ENCODE data around the gene TRIM27.
"Not testable (repeated sequence)": the region's sequence is repeated elsewhere in the genome, so short reads cannot be mapped to it uniquely, and the experiment has no call there.

The TRIM27 gene

GRCh38 chr6:28864326-28864923 is 59.4 kb downstream of the TRIM27 start:
- DNase-seq (ENCODE audit: low spot score), result no peak

DNA sequence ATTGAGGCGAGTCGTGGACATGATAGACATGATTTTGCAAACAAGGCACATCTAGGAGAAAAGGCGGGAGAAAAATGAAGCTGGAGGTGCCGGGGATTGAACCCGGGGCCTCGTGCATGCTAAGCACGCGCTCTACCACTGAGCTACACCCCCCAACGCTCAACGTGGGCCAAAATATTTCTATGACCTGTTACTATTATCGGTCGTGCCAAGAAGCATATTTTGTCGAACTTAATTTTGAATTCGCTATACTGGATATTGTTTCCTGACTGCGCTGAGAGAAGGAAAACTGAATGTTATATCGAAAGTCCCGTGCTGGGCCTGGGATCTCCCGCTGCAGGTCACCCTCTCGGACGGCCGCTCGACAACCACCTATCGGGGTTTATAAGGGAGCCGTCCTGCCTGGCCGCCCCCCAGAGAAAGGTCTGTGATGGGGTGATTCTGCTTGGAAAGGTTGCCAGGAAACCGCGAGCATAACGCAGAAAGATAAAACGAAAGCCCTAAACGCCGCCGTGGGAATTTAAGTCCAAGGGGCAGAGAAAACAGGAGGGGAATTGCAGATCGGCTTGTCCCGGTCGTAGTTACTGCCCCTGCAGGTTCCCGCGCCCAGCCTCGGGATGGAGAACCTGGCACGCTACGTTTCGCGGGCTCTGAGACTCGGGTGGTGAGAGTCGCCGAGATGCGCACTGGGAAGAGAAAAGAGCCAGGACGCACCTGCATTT is 60.0 kb downstream of the TRIM27 start:
- peak; percentile 83 for DNase-seq (ENCODE audit: low spot score)

DNA sequence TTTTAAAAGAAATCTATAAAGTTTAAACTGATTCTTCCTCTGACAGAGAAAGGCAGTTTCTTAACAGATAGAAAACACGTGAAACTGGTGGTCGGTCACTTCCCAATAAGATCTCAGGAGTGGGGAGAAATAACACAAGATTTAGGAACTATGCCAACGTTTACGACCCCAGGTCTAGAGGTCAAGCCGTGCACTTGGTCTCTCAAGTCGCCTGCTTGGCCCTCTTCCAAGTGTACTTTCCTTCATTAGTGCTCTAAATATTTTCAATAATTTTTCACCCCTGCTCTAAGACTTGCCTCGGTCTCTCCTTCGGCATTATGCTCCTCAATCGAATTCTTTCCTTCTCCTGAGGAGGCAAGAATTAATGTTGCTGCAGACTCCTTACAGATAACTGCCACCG is 61.7 kb downstream of the TRIM27 start:
- DNase-seq (ENCODE audit: low spot score), result no peak

DNA sequence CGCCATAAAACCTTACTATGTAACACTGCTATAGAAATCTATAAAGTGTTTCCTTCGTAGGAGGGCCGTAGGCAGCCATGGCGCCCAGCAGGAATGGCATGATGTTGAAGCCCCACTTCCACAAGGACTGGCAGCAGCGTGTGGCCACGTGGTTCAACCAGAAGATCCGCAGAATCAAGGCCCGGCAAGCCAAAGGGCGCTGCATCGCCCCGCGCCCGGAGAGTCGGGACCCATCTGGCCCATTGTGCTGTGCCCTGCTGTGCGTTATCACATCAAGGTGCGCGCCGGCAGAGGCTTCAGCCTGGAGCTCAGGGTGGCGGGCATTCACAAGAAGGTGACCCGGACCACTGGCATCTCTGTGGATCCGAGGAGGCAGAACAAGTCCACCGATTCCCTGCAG is 62.4 kb downstream of the TRIM27 start:
- no peak for DNase-seq (ENCODE audit: low spot score)

GRCh38 chr6:28860581-28860980 is 63.2 kb downstream of the TRIM27 start:
- DNase-seq (ENCODE audit: low spot score), result no peak

- no peak for DNase-seq (ENCODE audit: low spot score)
These were observed 64.8 kb downstream of the TRIM27 start for GRCh38 chr6:28858963-28859362.

DNA sequence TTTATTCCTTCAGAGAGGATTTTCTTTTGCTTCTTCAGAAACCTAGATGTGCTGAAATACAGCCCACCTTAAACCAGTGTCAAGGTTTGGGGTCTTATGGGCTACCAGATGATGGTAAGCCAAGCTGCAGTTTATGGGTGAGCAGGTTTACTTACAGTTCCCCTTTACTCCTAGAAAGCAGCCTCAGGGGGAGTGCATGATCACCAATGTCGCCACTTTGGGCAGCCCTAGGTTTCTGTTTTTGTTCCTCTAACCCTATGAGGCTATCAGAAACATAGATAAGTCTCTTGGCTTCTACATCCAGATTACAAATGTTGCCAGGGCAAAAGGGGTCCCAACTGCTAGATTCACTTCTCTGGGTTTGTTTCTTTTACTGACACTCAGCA is 67.2 kb downstream of the TRIM27 start:
- DNase-seq (ENCODE audit: low spot score), result no peak

GRCh38 chr6:28854405-28854804 is 69.4 kb downstream of the TRIM27 start:
- not testable (repeated sequence) for DNase-seq (ENCODE audit: low spot score)
